SKM-1 (cell line): ENCODE data around the gene VANGL2.

Source experiments
- DNase-seq: peaks from one replicate; lab custom pipeline; 2025; ENCODE audit not compliant: unreplicated experiment; lab: John Stamatoyannopoulos, UW

The VANGL2 gene

GRCh38 chr1:160405331-160405877 is 5.0 kb downstream of the VANGL2 start:
- DNase-seq = no peak

GRCh38 chr1:160406131-160406968 is 6.0 kb downstream of the VANGL2 start:
- DNase-seq = no peak

DNA sequence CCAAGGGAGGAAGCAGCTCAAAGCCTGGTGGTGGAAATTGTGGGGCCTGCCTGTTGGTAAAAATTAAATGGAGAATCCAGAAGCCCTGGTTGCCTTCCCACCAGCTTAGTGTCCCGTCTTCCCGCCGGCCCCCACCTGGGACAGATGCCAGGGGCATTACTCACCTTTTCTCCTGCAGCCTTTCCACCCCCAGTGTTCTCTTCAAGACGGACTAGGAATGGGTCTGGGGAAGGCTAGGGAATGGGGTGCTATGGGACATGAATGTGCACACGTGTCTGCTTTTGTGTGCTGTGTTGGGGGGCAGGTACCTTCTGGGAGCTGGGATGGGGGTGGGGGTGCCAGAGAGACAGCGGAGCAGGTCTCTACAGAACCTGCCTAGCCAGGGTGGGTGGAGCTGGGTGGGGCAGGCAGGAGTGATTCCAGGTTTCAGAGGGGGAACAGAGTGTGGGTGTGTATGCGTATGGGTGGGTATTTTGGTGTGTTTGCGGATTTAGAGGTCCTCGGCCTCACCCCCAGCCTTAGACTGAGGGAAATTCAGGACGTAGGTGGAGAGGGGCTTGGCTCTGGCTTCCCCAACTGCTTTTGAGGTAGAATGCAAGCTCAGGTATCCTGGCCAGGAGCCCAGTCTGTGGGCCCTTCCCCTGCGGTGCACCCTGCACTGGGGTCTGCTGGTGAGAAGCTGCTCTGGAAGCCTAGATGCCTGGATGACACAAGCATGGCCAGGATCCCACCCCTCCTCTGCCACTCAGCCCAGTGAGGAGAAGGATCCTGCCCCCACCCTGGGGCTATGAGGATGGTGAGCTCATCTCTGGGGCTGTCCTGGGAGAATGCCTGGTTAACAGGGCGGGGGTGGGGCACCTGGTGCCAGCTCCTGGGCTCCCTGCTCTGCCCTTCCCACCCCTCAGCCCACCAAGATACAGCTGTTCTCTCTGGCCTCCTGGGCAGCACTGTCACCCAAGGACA is 7.8 kb downstream of the VANGL2 start:
- no peak for DNase-seq

- DNase-seq = no peak
These were observed 8.5 kb downstream of the VANGL2 start for GRCh38 chr1:160408864-160409263.

DNA sequence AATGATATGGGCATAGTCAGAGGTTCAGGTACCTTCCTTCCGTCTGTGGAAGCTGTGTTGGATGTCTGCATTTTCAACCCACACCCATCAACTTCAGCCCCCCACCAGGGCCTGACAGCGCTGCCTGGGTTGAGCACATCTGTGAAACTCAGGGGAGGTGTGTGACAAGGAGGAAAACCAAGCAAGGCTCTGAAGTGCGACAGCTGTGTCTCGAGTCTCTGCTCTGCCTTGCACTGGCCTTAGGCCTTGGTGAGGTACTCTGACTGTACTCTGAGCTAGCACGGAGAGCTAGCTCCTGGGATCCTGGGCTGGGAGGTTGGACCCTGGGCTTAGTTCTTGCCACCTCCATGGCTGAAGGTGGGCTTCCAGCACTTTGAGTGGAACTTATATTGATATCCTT is 9.1 kb downstream of the VANGL2 start:
- no peak for DNase-seq

DNA sequence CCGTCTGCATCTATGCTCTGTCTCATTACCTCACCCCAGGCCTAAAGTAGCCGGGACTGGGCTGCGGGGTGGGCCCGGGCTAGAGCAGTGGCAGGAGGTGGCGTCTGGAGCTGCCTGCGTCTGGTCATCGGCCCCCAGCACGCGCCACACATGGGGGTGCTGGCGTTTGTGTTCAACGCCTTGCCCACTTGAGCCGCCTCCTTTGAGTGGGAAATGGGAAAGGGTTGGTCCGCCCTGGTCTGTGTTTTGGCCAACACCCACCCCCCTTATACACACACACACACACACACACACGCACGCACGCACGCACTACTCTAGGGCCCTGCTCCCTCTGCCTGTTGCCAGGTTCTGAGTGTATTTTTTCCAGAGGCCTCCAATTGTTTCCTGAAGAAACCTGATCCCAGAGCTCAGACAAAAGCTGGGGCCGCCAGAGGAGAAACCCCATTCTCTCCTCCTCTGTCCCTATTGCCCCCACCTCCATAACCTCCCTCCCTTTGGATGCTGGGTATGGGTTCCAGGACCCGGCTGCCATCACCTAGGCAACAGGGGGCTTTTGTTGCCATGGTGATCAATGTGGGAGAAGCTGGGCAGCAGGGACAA is 10.1 kb downstream of the VANGL2 start:
- DNase-seq = no peak

GRCh38 chr1:160411271-160412027 is 11.1 kb downstream of the VANGL2 start:
- DNase-seq = no peak

GRCh38 chr1:160412028-160412362 is 11.6 kb downstream of the VANGL2 start:
- DNase-seq = no peak

GRCh38 chr1:160413716-160414115 is 13.4 kb downstream of the VANGL2 start:
- DNase-seq = no peak

- no peak for DNase-seq
These were observed 14.5 kb downstream of the VANGL2 start for GRCh38 chr1:160414881-160415280.

DNA sequence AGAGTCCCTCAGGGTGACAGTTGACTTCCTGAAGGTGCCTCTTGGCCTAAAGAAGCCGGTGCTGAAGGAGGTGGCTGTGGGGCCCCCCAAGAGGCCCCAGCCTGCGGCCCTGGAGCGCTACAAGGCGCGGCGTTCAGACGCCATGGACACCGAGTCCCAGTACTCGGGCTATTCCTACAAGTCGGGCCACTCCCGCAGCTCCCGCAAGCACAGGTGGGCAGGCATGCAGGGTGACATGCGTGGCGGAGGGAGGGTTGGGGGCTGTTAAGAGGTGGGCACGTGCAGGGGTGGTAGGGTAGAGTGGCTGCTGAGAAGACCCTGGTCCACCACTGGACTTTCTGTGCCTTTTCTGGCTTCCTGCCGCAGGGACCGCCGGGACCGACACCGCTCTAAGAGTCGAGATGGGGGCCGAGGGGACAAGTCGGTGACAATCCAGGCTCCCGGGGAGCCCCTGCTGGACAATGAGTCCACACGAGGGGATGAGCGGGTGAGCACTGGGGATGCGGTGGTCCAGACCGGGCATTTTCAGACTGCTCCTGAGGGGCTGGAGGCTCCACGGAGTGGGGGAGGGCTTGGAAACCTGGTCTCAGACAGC is 15.4 kb downstream of the VANGL2 start:
- DNase-seq = no peak

GRCh38 chr1:160416369-160416768 is 16.0 kb downstream of the VANGL2 start:
- DNase-seq = no peak

DNA sequence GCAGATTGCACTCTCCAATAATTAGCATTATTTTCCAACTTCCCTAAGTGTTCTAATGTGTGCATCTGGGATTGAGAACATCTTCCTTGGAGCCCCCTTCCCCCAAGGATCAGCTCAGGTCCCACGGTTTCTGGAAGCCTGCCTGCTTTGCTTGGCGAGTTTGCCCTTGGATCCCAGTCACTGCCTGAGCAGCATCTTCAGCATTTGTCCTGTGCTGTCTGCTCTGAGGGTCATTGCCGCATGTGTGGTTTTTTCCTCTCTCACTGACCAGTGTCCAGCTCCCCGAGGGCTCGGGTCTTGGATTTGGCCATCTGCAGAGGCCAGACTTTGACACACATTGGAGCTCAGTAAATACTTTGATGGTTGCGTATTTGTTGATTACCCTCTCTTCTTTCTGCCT is 18.1 kb downstream of the VANGL2 start:
- no peak for DNase-seq

- no peak for DNase-seq
These were observed 18.9 kb downstream of the VANGL2 start for GRCh38 chr1:160419150-160419837.

GRCh38 chr1:160419838-160420169 is 19.4 kb downstream of the VANGL2 start:
- DNase-seq = no peak

GRCh38 chr1:160420881-160421842 is 20.8 kb downstream of the VANGL2 start:
- DNase-seq = no peak

DNA sequence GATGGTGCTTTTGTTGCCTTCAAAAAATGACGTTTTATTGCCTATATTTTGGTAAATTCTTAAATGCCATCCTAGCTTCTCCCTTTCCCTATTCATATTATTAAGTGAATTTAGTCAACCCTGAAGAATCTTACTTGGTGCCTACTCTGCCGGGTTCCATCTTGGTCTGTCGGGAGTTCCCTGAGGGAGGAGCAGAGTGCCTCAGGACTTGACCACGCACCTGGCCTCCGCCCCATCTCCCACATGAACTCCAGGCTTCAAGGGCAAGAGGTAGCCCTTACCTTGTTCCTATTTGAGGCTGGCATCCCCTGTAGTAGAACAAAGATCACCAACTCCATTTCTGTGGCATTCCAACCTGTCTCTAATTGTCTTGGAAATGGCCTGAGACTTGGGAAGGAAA is 21.5 kb downstream of the VANGL2 start:
- DNase-seq = no peak

DNA sequence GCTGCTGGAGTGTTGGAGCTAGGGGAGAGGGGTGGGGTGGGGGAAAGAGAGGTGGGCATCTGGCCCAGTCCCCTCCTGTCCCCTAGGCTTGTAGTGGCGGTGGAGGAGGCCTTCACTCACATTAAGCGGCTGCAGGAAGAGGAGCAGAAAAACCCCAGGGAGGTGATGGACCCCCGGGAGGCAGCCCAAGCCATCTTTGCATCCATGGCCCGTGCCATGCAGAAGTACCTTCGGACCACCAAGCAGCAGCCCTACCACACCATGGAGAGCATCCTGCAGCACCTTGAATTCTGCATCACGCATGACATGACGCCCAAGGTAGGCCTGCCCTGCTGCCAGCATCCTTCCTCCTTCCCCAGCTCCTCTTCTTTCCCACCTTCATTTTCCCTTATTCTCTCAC is 23.6 kb downstream of the VANGL2 start:
- DNase-seq = no peak

DNA sequence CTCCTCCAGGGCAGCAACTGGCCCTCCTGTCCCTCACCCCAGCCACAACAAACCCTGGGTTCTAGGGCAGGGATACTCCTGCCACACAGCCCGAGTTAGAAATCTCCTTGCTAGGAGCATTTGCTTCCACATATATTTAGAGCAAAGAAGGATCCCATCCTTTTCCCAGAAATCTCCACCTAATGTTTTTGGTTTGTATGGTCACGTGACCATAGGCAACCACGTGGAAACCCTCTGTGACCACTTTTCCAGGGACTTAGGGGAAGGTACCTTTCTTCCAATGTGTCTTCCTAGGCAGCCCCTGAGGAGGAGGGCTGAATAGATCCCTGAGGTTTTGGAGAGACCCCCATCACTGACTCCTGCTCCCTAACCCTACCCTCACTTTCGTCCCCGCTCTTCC is 25.5 kb downstream of the VANGL2 start:
- no peak for DNase-seq
